SK-N-MC (cell line): Measurements from ENCODE around the gene STK4.

ENCODE experiments used
- EZH2 ChIP-seq: fragments of 200-600 bp; sonication (generic); IDR thresholded peaks from one replicate; pipeline ENCODE4 v1.6.1; 2017; ENCODE audit warnings: antibody characterized with exemption
- POLR2AphosphoS5 ChIP-seq: IDR thresholded peaks from 2 replicates; pipeline ENCODE4 v1.6.1; 2012; ENCODE audit warnings: mild to moderate bottlenecking, low read depth, low read length, borderline replicate concordance

DNA sequence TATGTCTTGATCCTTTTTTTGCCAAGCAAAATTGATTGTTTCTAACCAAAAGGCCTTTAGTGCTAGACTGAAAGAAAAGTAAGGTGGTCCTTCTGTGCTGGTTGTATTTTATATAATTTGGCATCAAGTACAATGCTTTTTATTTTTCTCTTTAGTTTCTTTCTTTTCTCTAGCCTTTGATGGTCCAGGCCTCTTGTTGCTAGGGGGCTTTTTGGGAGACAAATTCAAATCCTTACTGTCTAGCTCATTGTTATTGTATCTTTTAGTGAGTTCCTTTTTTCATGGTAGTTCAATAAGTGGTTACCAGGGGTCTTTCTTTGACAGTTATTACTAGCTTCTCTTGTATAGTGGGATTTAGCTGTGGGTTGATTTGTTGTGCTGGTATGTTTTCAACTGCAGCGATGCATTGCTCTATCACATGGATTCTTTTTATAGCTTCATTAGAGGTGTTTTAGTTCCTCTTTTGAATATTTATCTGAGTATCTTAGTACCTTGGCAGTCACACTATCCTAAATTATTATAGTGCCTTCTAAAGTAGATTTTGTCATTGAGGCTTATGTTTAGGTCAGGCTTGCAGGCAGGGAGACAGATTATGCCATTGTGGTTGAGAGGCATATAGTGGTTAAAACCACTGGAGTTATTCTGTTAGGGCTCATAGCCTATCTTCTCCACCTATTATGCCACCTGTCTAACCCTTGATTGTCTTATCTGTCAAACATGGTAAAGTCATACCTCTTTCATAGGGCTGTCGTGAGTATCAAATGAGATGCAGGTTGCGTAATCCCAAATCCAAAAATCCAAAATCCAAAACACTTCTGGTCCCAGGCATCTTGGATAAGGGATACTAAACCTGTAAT is 85.1 kb downstream of the STK4 start:
- no peak for TF ChIP-seq POLR2AphosphoS5
- no peak for TF ChIP-seq EZH2
